ENCODE results near the gene GPR158.

- TF ChIP-seq, protein P1, sequence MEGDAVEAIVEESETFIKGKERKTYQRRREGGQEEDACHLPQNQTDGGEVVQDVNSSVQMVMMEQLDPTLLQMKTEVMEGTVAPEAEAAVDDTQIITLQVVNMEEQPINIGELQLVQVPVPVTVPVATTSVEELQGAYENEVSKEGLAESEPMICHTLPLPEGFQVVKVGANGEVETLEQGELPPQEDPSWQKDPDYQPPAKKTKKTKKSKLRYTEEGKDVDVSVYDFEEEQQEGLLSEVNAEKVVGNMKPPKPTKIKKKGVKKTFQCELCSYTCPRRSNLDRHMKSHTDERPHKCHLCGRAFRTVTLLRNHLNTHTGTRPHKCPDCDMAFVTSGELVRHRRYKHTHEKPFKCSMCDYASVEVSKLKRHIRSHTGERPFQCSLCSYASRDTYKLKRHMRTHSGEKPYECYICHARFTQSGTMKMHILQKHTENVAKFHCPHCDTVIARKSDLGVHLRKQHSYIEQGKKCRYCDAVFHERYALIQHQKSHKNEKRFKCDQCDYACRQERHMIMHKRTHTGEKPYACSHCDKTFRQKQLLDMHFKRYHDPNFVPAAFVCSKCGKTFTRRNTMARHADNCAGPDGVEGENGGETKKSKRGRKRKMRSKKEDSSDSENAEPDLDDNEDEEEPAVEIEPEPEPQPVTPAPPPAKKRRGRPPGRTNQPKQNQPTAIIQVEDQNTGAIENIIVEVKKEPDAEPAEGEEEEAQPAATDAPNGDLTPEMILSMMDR (IDR thresholded peaks at IDR 0.05; ENCODE audit: low read depth, low read length, poor library complexity, severe bottlenecking) = no peak
- no peak for TF ChIP-seq EZH2phosphoT487 (IDR thresholded peaks at IDR 0.05; ENCODE audit: borderline replicate concordance, low read length)
Observed at GRCh38 chr10:25531457-25532061, 356.8 kb downstream of the GPR158 start.
